Ectodermal cell (in vitro differentiated cells): ENCODE results near the gene APMAP.
"Not testable (repeated sequence)": the region's sequence is repeated elsewhere in the genome, so short reads cannot be mapped to it uniquely, and the experiment has no call there.

Source experiments
- H3K27ac ChIP-seq: 2 replicates; pipeline ENCODE4 v1.7.0; 2013; ENCODE audit warnings: mild to moderate bottlenecking, low read depth, low read length; ENCODE audit not compliant: insufficient read depth, poor library complexity, severe bottlenecking
- H3K27me3 ChIP-seq: 2 replicates; pipeline ENCODE4 v1.7.0; 2013; ENCODE audit warnings: mild to moderate bottlenecking, low read length; ENCODE audit not compliant: insufficient read depth, control insufficient read depth, poor library complexity, severe bottlenecking
- H3K36me3 ChIP-seq: one replicate; pipeline ENCODE4 v1.7.0; 2013; ENCODE audit warnings: low read length; ENCODE audit not compliant: control insufficient read depth, insufficient read depth
- H3K4me1 ChIP-seq: one replicate; pipeline ENCODE4 v1.7.0; 2013; ENCODE audit warnings: low read length; ENCODE audit not compliant: control insufficient read depth, insufficient read depth
- H3K4me3 ChIP-seq: 2 replicates; pipeline ENCODE4 v1.7.0; 2013; ENCODE audit warnings: low read depth, low read length, control low read depth; ENCODE audit not compliant: insufficient read depth
- H3K9me3 ChIP-seq: 2 replicates; pipeline ENCODE4 v1.7.0; 2013; ENCODE audit warnings: mild to moderate bottlenecking, low read length, moderate library complexity; ENCODE audit not compliant: control insufficient read depth
- WGBS, 2 experiments: methylation state at CpG; one replicate each; pipeline ENCODE4 v1.1.7; 2013; ENCODE audit warnings: missing lambda C conversion rate in 2 of 2; 5-methylcytosine and 5-hydroxymethylcytosine counted together

APMAP gene

GRCh38 chr20:24934101-24934661, 58.4 kb downstream of the APMAP start:
- Histone ChIP-seq H3K4me3 (no peak overlapping the region), H3K9me3 (no peaks in the 10 kb centered on the region), H3K36me3 (no peaks in the 10 kb centered on the region), H3K4me1 (no peaks in the 10 kb centered on the region), H3K27me3 (no peaks in the 10 kb centered on the region), H3K27ac (no peak overlapping the region)
- 88 to 91% methylated on average over 9 of the region's 9 CpGs for WGBS, 2 experiments

DNA sequence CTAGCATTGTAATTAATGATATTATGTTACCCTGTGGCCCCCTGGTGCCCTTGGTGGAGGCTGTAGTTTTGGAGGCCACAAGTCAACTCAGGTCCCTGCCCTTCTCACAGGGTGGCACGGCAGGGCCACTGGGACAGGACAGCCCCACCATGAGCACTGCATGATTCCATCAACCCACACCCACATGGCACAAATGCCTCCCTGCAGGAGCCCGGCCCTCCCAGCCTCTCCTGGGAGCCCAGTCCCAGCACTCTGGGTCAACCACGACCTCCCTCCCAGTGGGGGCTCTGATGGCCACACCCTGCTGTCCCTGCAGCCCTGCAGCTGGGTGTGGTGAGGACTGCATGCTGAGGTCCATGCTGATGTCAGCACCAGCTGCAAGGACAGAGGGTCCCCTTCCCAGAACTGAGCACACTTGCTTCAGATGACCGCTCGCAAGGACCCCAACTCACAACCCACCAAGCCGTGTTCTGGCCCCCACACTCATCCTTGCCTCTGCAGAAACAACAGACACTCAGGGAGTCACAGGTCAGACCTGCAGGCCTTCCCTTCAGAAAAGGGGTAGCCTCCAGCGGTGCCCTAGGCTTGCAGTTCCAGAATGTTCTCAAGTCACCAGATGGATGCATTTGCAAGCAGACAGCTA, 59.2 kb downstream of the APMAP start:
- no peaks in the 10 kb centered on the region for H3K4me1 ChIP-seq
- no peaks in the 10 kb centered on the region for H3K27me3 ChIP-seq
- no peak overlapping the region for H3K27ac ChIP-seq
- H3K9me3 ChIP-seq, result no peaks in the 10 kb centered on the region
- 82 to 84% methylated on average over 7 of the region's 7 CpGs for WGBS, 2 experiments
- H3K36me3 ChIP-seq, result no peaks in the 10 kb centered on the region
- H3K4me3 ChIP-seq, result no peak overlapping the region

GRCh38 chr20:24931893-24932292, 60.7 kb downstream of the APMAP start:
- H3K36me3 ChIP-seq, H3K9me3 ChIP-seq, H3K27me3 ChIP-seq, H3K4me1 ChIP-seq, H3K27ac ChIP-seq, H3K4me3 ChIP-seq: not testable (repeated sequence)
- WGBS, 2 experiments, result 86 to 95% methylated on average over 1 of the region's 1 CpG

- not testable (repeated sequence) for H3K36me3 ChIP-seq, H3K4me1 ChIP-seq, H3K4me3 ChIP-seq, H3K27ac ChIP-seq, H3K27me3 ChIP-seq, H3K9me3 ChIP-seq
- 73 to 76% methylated on average over 15 of the region's 15 CpGs for WGBS, 2 experiments
Measured at GRCh38 chr20:24930724-24931688, 61.5 kb downstream of the APMAP start.

GRCh38 chr20:24929867-24930723, 62.5 kb downstream of the APMAP start:
- 85 to 87% methylated on average over 13 of the region's 13 CpGs for WGBS, 2 experiments
- H3K4me1 ChIP-seq, H3K27ac ChIP-seq, H3K27me3 ChIP-seq, H3K36me3 ChIP-seq, H3K9me3 ChIP-seq, H3K4me3 ChIP-seq: not testable (repeated sequence)

GRCh38 chr20:24929259-24929658, 63.3 kb downstream of the APMAP start:
- not testable (repeated sequence) for H3K9me3 ChIP-seq, H3K4me3 ChIP-seq, H3K27me3 ChIP-seq, H3K27ac ChIP-seq, H3K36me3 ChIP-seq, H3K4me1 ChIP-seq
- WGBS, 2 experiments, result 80 to 89% methylated on average over 4 of the region's 5 CpGs

GRCh38 chr20:24920706-24921105, 71.8 kb downstream of the APMAP start:
- H3K27ac ChIP-seq, H3K4me3 ChIP-seq, H3K4me1 ChIP-seq, H3K36me3 ChIP-seq, H3K9me3 ChIP-seq, H3K27me3 ChIP-seq: not testable (repeated sequence)
- WGBS, 2 experiments, result 100% methylated on average over 1 of the region's 3 CpGs; no CpG with 5 or more reads in 1 of the 2 experiments

DNA sequence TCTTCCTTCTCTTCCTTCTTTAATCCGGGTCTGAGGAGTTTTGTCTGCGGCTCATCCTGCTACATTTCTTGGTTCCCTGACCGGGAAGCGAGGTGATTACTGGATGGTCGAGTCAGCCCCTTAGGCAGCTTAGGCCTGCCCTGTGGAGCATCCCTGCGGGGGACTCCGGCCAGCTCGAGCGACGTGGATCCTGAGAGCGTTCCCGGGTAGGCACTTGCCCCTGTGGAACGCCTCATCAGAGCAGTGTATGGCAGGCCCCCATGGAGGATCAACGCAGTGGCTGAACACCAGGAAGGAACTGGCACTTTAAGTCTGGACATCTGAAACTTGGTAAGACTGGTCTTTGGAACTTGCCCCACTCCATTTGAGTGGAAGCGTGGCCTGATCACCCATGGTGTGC, 72.9 kb downstream of the APMAP start:
- not testable (repeated sequence) for H3K36me3 ChIP-seq, H3K9me3 ChIP-seq, H3K4me1 ChIP-seq, H3K4me3 ChIP-seq, H3K27ac ChIP-seq, H3K27me3 ChIP-seq
- 86 to 87% methylated on average over 15 of the region's 15 CpGs for WGBS, 2 experiments

DNA sequence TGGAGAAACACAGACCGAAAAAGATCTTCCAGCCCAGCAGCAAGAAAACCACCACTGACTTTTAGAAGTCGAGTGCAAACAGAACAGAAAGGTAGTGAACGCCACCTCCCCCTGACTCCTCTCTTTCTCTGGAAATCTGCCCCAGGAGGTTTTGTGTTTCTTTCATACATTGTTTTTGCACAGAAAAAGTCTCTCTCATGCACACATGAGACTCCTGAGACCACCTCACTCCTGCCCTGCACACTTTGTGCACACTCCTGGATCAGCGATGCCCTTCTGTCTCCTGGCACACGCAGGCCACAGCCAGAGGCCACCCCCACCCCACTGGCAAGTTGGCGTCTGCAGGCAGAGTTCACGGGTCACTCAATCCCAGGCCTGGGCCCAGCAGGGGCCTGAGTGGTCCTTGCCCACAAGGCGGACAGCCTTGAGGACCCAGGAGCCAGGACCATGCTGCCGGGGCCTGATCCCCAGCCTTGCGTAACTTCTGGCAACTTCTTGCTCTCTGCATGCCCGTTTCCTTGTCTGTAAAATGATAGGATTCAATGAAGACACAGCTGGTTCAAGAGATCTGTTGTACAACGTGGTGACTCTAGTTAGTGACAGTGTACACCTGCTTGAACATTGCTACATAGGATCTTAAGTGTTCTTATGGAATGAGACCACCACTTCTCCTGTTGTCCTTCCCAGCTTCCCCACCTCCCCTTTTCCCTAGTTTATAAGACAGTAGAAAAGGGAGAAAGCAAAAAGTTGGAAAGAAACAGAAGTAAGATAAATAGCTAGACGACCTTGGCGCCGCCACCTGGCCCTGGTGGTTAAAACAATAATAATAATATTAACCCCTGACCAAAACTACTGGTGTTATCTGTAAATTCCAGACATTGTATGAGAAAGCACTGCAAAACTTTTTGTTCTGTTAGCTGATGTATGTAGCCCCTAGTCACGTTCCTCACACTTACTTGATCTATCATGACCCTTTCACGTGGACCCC, 73.7 kb downstream of the APMAP start:
- Histone ChIP-seq H3K9me3 (no peaks in the 10 kb centered on the region), H3K27ac (no peak overlapping the region), H3K4me1 (peaks cover 6% of the 10 kb centered on the region), H3K36me3 (no peaks in the 10 kb centered on the region), H3K4me3 (no peak overlapping the region), H3K27me3 (no peaks in the 10 kb centered on the region)
- WGBS, 2 experiments, result 74 to 79% methylated on average over 14 to 17 of the region's 17 CpGs
